ENCODE results near the gene C14orf119. TPM values are rescaled to one million over a fixed set of nuclear protein-coding genes. Genes with fewer than 3 reads are reported as not detected.
A peak's percentile ranks its signal among the peaks of the same experiment; 100 is the strongest.

C14orf119 gene
- total and polyA plus RNA-seq, 5 experiments from 2014 or later: 39.4 to 122 (median 62.7) TPM

DNA sequence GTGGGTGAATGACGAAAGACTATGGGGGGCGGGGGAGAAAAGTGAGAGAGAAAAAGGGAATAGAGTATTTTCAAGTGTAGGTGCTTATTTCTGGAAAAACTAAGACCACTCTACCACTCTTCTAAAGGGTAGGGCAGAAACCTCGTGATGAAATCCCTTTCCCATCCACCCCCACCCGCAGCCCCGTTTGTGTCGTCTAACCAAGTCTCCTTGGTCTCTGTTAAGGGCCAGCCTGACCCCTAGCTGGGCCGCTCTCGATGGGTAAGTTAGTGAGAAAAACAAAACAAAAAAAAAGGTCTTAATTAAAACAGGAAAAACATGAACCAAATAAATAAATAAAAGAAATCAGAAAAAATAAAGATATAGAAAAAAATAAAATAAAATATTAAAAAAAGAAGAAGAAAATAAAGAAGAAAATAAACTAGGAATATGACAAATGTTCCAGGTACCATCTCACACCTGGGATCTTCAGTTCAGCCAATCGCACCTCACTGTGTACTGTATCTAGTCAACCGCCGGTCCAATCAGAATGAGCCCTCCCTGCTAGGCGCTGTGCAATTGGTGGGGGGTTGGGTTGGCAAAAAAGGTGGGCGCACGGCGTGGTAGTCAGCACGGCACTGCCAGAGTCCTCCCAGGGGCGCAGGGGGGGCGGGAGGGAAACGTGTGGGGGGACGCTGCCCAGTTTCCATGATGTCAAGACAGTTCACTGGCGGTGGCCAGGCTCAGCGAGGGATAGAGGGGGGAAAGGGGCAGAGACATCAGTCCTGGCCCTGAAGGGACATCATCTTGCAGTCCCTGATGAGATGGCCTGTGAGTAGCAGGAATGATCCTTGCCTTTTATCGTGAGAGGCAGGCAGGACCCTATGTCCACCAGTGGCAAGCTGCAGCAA lies 28.2 kb upstream of the C14orf119 start:
- no peaks in the 10 kb centered on the region for H3K9me3 Mint-ChIP-seq
- H3K4me3 Mint-ChIP-seq: no peak overlapping the region
- no peak for DNase-seq
- peak overlapping the region in 3 of 10 donors; percentile 15 to 81 (median 31) for H3K27ac Mint-ChIP-seq
- ATAC-seq: no peak
- peaks cover 0 to 71% (median 22%) of the 10 kb centered on the region in 3 donors for H3K36me3 Mint-ChIP-seq
- no peaks in the 10 kb centered on the region for H3K27me3 Mint-ChIP-seq
- peaks cover 25 to 45% (median 41%) of the 10 kb centered on the region in 4 donors for H3K4me1 Mint-ChIP-seq
- POLR2A ChIA-PET: interaction anchor here (1.6 kb wide), 1 partner anchor 9 kb away, joined by 6 read pairs; the partner anchor contains the start of gene CDH24

- H3K4me1 Mint-ChIP-seq: peaks cover 25 to 48% (median 45%) of the 10 kb centered on the region in 4 donors
- no peak for DNase-seq
- ATAC-seq: no peak
These were observed 27.2 kb upstream of the C14orf119 start for GRCh38 chr14:23067847-23068788.

DNA sequence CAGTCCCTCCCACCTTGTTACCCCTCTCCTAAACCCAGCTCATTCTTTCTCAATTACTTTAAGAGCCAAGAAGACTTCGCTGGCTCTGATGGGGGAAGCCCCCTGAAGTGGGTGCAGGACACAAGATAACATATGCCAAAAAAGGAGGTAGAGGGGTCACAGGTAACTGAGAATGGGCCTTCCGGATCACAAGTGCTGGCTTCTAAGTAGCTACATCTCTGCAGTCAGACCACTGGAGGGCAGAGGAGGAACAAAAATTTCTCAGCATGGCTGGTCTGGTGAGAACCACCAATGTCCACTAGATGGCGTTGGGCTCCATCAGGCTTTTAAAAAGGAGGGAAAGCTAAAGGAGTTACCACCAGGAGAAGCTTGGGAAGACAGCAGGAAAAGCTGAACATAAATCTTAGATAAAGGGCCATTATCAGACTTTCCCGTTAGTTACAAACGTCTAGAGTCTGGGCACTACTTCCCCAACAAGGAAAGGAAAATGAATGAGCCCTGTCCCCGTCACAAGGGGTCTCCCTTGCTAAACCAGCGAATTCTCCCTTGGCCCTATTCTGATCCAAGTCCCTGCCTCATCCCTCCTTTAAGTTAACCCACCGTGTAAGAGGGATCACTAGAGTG lies 26.4 kb upstream of the C14orf119 start:
- DNase-seq (peak; percentile 49 to 82 (median 72)), ATAC-seq (peak; percentile 80 to 83)
- H3K4me3 Mint-ChIP-seq: peak overlapping the region; percentile 4 to 83 (median 53)
- no peaks in the 10 kb centered on the region for H3K9me3 Mint-ChIP-seq
- no peaks in the 10 kb centered on the region for H3K27me3 Mint-ChIP-seq
- POLR2A ChIA-PET: interaction anchor here (0.6 to 1.9 kb wide), 7 partner anchors 11 to 1849 kb away, joined by 3 to 12 read pairs (median 4); partner anchors contain the start of genes ACIN1, C14orf119 and CDH24
- peak overlapping the region in 9 of 10 donors; percentile 40 to 94 (median 82) for H3K27ac Mint-ChIP-seq
- H3K4me1 Mint-ChIP-seq: peaks cover 21 to 48% (median 45%) of the 10 kb centered on the region in 4 donors
- H3K36me3 Mint-ChIP-seq: peaks cover 0 to 70% (median 12%) of the 10 kb centered on the region in 3 donors

More at GRCh38 chr14:23067847-23068788, 27.2 kb upstream of the C14orf119 start:
- peak overlapping the region in 1 of 10 donors; percentile 6 for H3K4me3 Mint-ChIP-seq
- peaks cover 0 to 70% (median 13%) of the 10 kb centered on the region in 3 donors for H3K36me3 Mint-ChIP-seq
- H3K9me3 Mint-ChIP-seq: no peaks in the 10 kb centered on the region
- peak overlapping the region in 6 of 10 donors; percentile 63 to 93 (median 82) for H3K27ac Mint-ChIP-seq
- H3K27me3 Mint-ChIP-seq: no peaks in the 10 kb centered on the region
- POLR2A ChIA-PET: interaction anchor here (0.6 to 1.9 kb wide), 6 partner anchors 10 to 1848 kb away, joined by 3 to 12 read pairs (median 4); partner anchors contain the start of genes ACIN1, C14orf119 and CDH24

DNA sequence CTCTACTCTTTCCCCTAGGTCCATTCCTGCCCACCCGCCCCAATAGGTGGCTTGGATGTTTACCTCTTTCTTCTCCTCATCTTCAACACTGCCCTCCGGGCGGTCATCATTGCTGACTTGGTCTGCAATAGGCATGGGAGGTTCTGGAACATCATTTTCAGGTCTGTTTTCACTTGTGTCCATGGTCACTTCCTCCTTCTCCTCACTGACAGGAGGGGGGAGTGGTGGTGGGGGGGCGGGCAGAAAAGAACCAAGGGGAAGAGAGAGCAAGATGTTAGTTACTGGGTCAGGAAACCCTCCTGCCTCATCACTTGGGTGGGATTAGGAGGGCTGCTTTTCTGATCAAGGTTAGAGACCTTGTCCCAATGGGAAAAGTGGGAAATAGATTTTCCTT lies 25.9 kb upstream of the C14orf119 start:
- Mint-ChIP-seq H3K36me3 (peaks cover 0 to 70% (median 11%) of the 10 kb centered on the region in 3 donors), H3K27ac (peak overlapping the region in 7 of 10 donors; percentile 63 to 94 (median 88)), H3K27me3 (no peaks in the 10 kb centered on the region), H3K9me3 (no peaks in the 10 kb centered on the region), H3K4me3 (peak overlapping the region in 2 of 10 donors; percentile 64 to 83), H3K4me1 (peaks cover 21 to 48% (median 44%) of the 10 kb centered on the region in 4 donors)
- POLR2A ChIA-PET: interaction anchor here (0.7 to 1.9 kb wide), 4 partner anchors 26 to 83 kb away, joined by 3 to 12 read pairs (median 4); partner anchors contain the start of genes ACIN1 and C14orf119
- ATAC-seq (no peak), DNase-seq (no peak)

GRCh38 chr14:23070262-23071129 lies 24.8 kb upstream of the C14orf119 start:
- POLR2A ChIA-PET: interaction anchor here (1.1 to 3.1 kb wide), 3 partner anchors 19 to 63 kb away, joined by 3 to 13 read pairs (median 5); partner anchors contain the start of genes ACIN1 and C14orf119
- ATAC-seq (no peak), DNase-seq (no peak)
- peaks cover 21 to 48% (median 43%) of the 10 kb centered on the region in 4 donors for H3K4me1 Mint-ChIP-seq
- peak overlapping the region; percentile 85 to 99 (median 95) for H3K4me3 Mint-ChIP-seq
- H3K36me3 Mint-ChIP-seq: peaks cover 0 to 73% (median 13%) of the 10 kb centered on the region in 3 donors
- peak overlapping the region; percentile 88 to 97 (median 95) for H3K27ac Mint-ChIP-seq
- no peaks in the 10 kb centered on the region for H3K27me3 Mint-ChIP-seq
- no peaks in the 10 kb centered on the region for H3K9me3 Mint-ChIP-seq

DNA sequence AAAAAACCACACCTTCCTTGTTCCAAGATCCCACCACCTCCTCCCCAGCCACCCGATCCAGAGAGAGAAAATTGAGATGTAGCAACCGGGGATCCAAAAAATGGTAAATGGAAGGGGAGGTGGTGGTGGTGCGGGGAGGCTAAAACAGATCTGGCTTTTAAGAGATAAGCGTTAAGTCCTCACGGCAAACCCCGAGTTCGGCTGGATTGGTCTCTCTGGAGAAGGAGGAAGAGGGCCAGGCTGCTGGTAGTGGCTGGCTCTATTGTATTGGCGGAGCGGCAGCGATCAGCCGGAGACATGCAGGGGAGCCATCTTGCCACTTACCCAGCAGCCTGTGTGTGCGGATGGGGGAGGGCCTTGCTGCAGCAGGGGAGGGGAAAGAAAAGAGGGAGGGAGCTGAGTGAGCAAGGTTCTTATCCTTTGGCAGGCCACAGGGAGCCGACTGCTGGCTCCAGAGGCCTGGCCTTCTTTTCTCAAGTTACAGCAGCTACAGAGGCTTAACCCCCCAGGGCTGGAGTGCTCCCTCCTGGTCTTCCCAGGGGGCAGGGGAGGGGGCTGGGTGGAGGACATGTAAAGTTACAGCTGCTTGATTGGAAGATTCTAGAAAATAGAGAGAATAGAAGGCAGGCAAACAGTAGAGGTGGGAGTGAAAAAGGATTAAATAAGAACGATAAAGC lies 23.9 kb upstream of the C14orf119 start:
- Mint-ChIP-seq H3K4me1 (peaks cover 18 to 41% (median 38%) of the 10 kb centered on the region in 4 donors), H3K4me3 (peak overlapping the region; percentile 85 to 99 (median 95)), H3K36me3 (peaks cover 0 to 73% (median 8%) of the 10 kb centered on the region in 3 donors), H3K27ac (peak overlapping the region; percentile 88 to 97 (median 95)), H3K9me3 (no peaks in the 10 kb centered on the region), H3K27me3 (no peaks in the 10 kb centered on the region)
- DNase-seq (peak; percentile 57 to 83 (median 69)), ATAC-seq (peak; percentile 89 to 91)
- POLR2A ChIA-PET: interaction anchor here (0.5 to 3.1 kb wide), 5 partner anchors 18 to 318 kb away, joined by 3 to 13 read pairs (median 5); partner anchors contain the start of genes ACIN1 and C14orf119

- ATAC-seq: no peak
- no peaks in the 10 kb centered on the region for H3K9me3 Mint-ChIP-seq
- H3K27me3 Mint-ChIP-seq: no peaks in the 10 kb centered on the region
- H3K4me3 Mint-ChIP-seq: peak overlapping the region; percentile 85 to 99 (median 95)
- peak overlapping the region; percentile 88 to 97 (median 95) for H3K27ac Mint-ChIP-seq
- peaks cover 0 to 73% (median 12%) of the 10 kb centered on the region in 3 donors for H3K36me3 Mint-ChIP-seq
- POLR2A ChIA-PET: interaction anchor here (0.5 to 3.1 kb wide), 4 partner anchors 23 to 317 kb away, joined by 3 to 13 read pairs (median 5); partner anchors contain the start of genes ACIN1 and C14orf119
- DNase-seq: no peak
- H3K4me1 Mint-ChIP-seq: peaks cover 18 to 41% (median 39%) of the 10 kb centered on the region in 4 donors
These were observed 23.3 kb upstream of the C14orf119 start for GRCh38 chr14:23071921-23072539.

DNA sequence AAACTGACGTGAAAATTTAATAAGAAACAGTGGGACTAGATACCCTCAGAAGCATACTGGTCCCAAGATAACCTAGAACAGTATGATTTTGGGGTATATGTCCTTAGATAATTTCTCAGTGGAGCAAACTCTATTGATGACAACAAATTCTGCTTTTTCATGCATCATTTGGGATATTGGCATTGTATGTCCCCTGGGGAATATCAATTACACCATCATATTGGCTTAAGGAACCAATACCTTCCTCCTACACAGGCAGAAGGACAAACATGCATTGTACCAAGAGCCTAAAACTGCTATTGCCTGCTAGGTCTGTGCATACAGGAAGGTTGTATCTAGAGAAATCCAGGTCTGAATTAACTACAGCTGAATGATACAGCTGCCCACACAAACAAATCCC lies 20.4 kb upstream of the C14orf119 start:
- Mint-ChIP-seq H3K27ac (no peak overlapping the region), H3K4me3 (no peak overlapping the region), H3K9me3 (no peaks in the 10 kb centered on the region), H3K36me3 (peaks cover 0 to 85% (median 16%) of the 10 kb centered on the region in 3 donors), H3K4me1 (peaks cover 13 to 31% (median 27%) of the 10 kb centered on the region in 4 donors), H3K27me3 (no peaks in the 10 kb centered on the region)
- POLR2A ChIA-PET: interaction anchor here (0.6 to 1.6 kb wide), 3 partner anchors 20 to 1029 kb away, joined by 4 to 5 read pairs (median 5); partner anchors contain the start of genes ACIN1 and C14orf119
- DNase-seq: no peak
- ATAC-seq: no peak

DNA sequence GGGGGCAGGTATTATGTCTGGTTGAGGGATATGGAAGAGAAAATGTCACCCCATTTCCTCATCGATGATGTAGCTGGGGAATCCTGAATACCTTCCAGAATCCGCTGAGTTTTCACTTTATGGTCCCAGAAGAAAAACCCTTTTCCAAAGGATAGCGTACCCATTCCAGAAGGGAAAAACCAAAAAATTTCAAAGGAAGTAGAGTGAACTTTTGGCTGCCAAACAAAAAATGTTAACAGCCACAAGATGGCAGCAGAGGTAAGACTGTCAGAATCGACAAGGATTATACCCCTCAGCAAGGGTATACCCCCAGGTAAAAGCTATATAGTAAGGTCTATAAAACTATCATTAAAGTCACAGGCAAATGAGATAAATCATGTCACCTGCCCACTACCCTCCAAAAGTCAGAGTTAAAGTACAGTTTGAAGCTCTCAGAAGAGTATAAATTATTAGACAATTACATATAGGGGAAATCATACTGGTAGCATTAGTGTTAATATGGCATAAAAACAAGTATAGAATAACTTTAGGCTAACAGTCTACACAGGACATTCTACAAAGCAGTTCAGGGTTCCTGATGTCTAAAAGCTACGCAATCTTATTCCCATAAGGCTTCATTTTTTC lies 18.4 kb upstream of the C14orf119 start:
- peak; percentile 70 to 79 for ATAC-seq

More for the DNA sequence above, 18.4 kb upstream of the C14orf119 start:
- Mint-ChIP-seq H3K4me1 (peaks cover 0 to 19% (median 8%) of the 10 kb centered on the region in 4 donors), H3K27me3 (no peaks in the 10 kb centered on the region), H3K4me3 (no peak overlapping the region), H3K9me3 (no peaks in the 10 kb centered on the region), H3K27ac (peak overlapping the region in 3 of 10 donors; percentile 43 to 56 (median 47)), H3K36me3 (peaks cover 8 to 97% (median 25%) of the 10 kb centered on the region in 3 donors)
- POLR2A ChIA-PET: interaction anchor here (0.8 to 3.2 kb wide), 4 partner anchors 18 to 70 kb away, joined by 3 to 15 read pairs (median 9); partner anchors contain the start of genes ACIN1 and C14orf119
- DNase-seq: peak in 5 of 10 donors; percentile 32 to 57 (median 48)

Data from naive thymus-derived CD8-positive, alpha-beta T cell (primary cell).